SK-N-MC (cell line): ENCODE data around the gene SRRM3.

Experiments
- EZH2 ChIP-seq: fragments of 200-600 bp; sonication (generic); IDR thresholded peaks from one replicate; pipeline ENCODE4 v1.6.1; 2017; ENCODE audit warnings: antibody characterized with exemption
- POLR2AphosphoS5 ChIP-seq: IDR thresholded peaks from 2 replicates; pipeline ENCODE4 v1.6.1; 2012; ENCODE audit warnings: mild to moderate bottlenecking, low read depth, low read length, borderline replicate concordance

DNA sequence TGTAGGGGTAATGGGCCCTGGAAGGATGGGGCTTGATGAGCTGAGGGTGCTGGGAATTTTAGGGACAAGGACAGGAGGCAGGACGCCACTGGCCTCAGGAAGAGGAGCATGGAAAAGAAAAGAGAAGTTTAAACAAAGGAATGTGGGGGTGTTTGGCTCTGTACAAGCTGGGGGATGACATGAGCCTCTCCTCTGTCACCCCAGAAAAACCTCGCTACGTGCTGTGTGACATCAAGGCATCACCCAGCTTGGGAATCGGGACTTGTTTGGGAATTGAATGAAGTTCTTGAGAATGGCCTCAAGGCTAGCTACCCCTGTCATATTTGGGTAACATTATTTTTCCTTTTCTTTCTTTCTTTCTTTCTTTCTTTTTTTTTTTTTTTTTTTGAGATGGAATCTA lies 53.1 kb downstream of the SRRM3 start:
- TF ChIP-seq POLR2AphosphoS5 (no peak), EZH2 (no peak)
